NCI-H2029 treated with DMSO at 0.1 percent for 48 hours (cell line): ENCODE data around the gene PDCD1.
"Not testable (repeated sequence)": the region's sequence is repeated elsewhere in the genome, so short reads cannot be mapped to it uniquely, and the experiment has no call there.

Experiments used
- DNase-seq: peaks from one replicate; lab custom pipeline; 2025; lab: John Stamatoyannopoulos, UW

The PDCD1 gene

GRCh38 chr2:241877989-241878970 lies 19.6 kb upstream of the PDCD1 start:
- DNase-seq = peak; percentile 28

GRCh38 chr2:241877197-241877685 lies 18.5 kb upstream of the PDCD1 start:
- DNase-seq = no peak

GRCh38 chr2:241876528-241877196 lies 18.0 kb upstream of the PDCD1 start:
- DNase-seq = no peak

- not testable (repeated sequence) for DNase-seq
These were observed 17.2 kb upstream of the PDCD1 start for GRCh38 chr2:241875754-241876527.

- DNase-seq = no peak
These were observed 15.7 kb upstream of the PDCD1 start for GRCh38 chr2:241874277-241874925.

GRCh38 chr2:241873803-241874110 lies 15.1 kb upstream of the PDCD1 start:
- DNase-seq = no peak

- DNase-seq = no peak
These were observed 14.5 kb upstream of the PDCD1 start for GRCh38 chr2:241873081-241873802.

GRCh38 chr2:241872313-241872642 lies 13.6 kb upstream of the PDCD1 start:
- DNase-seq = no peak

GRCh38 chr2:241871538-241872312 lies 13.0 kb upstream of the PDCD1 start:
- DNase-seq = no peak

GRCh38 chr2:241870611-241871537 lies 12.2 kb upstream of the PDCD1 start:
- DNase-seq = no peak

- DNase-seq = no peak
These were observed 11.4 kb upstream of the PDCD1 start for GRCh38 chr2:241870081-241870541.

- no peak for DNase-seq
These were observed 10.6 kb upstream of the PDCD1 start, which contains the start of gene RTP5 for GRCh38 chr2:241869087-241869961. Gene RTP5, plus strand, starts transcription at chr2:241869729. Its CDS starts 28 bp downstream, at chr2:241869757.

GRCh38 chr2:241868661-241869081 lies 10.0 kb upstream of the PDCD1 start:
- DNase-seq = no peak

GRCh38 chr2:241867776-241868420 lies 9.2 kb upstream of the PDCD1 start:
- DNase-seq = no peak

GRCh38 chr2:241866790-241867645 lies 8.3 kb upstream of the PDCD1 start:
- no peak for DNase-seq

GRCh38 chr2:241865957-241866789 lies 7.5 kb upstream of the PDCD1 start:
- no peak for DNase-seq
